GM19395 (cell line): Measurements from ENCODE around the gene MARK3.

Experiments used
- ATAC-seq: cut with Tn5 transposase; IDR thresholded peaks from one replicate; pipeline ENCODE4 v1.9.1; 2021; ENCODE audit warnings: mild to moderate bottlenecking, moderate library complexity; ENCODE audit not compliant: unreplicated experiment

MARK3 gene

DNA sequence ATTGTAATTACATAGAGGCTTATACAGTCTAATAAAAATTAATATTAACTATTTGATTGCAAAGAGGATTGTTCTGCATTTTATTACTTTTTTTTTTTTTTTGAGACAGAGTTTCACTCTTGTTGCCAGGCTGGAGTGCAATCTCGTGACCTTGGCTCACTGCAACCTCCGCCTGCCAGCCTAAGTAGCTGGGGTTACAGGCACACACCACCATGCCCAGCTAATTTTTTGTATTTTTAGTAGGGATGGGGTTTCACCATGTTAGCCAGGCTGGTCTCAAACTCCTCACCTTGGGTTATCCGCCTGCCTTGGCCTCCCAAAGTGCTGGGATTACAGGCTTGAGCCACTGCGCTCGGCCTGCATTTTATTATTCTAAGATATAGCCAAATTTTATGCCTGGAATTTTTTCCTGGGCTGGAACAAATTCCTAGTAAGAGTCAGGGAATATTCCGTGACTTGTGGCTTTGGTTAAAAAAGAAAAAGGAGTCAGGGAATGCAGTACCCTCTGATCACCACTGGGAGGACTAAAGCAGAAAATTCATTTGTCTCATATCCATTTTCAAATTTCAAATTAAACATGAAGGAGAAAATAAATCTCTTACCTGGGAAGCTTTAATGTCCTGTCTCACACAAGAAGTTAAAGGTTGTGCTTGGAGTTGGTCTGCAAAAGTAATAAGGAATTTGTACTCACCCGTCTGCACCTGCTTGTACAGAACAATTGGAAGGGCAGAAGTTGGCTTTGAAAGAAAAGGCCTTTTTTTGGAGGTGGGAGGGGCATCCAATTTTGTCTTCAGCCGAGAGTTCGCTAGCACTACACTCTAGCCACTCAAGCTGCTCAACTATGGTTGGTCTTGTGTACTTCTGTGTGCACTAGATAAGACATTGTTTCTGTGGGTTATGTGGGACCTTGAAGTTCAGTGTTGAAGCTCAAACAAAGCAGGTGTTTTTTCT, 8.7 kb downstream of the MARK3 start:
- ATAC-seq: no peak

DNA sequence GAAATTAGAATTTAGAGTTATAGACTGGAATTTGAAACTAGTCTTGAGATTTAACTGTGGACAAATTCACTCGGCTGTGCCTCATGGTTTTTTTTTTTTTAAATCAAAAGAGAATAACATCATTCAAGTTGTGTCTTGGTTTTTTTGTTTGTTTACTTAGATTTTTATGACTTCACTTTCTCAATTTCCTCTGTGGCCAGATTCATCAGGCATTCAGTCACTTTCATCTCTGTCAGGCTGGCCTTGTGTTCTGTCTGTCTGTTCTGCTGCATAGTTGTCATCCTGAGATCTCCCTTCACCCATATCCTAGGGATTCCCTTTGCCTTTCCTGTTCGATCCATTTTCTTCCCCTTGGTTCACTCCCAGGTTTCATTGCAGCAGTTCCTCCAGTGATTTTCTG, 10.0 kb downstream of the MARK3 start:
- no peak for ATAC-seq

DNA sequence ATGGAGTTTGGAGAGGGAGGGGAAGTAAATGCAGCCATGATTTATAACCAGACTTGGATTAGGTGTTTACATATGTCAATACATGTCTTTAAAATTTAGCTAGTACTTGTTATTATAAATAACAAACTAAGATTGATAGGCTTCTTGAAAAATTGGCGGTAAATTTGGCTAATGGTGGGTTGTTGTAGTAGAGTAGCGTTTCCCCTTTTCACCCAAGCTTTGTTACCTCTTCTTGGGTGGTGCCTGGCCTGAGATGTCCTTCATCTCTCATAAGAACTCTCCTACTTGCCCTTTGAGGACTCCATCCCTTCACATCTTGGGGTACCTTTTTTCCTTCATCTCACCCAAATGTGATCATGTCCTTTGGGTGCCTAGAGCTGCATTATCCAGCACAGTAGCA, 11.2 kb downstream of the MARK3 start:
- ATAC-seq: no peak

DNA sequence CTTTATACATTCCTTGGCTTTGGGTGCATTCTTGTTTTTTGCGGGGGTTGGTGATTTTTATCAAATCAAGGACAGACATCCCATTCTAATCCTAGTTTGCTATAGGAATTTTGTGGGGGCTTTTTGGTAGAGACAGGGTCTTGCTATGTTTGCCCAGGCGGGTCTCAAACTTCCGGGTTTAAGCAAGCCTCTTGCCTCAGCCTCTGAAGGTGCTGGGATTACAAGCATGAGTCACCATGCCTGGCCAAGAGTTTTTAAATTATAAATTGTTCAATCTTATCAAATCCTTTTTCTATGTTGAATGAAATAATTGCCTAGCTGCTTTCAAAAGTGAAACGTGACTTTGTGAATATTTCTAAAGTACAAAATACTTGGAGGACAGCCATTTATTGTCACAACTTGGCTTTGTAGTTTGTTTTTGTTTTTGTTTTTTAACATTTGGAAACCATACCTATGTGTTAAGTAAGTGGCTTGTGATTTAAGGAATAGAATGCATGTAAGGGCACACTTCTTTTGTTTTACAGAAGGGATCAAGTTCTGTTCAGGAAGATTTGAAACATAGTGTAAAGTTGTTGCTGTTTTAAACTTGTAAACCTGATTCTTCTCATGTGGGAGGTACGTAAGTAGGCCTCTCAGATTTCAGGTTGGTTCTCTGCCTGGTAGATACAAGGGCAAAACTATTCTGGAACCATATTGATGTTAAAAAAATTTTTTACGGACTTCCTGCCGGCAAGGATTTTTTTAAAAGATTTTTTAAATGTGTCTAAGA, 13.4 kb downstream of the MARK3 start:
- ATAC-seq: no peak

DNA sequence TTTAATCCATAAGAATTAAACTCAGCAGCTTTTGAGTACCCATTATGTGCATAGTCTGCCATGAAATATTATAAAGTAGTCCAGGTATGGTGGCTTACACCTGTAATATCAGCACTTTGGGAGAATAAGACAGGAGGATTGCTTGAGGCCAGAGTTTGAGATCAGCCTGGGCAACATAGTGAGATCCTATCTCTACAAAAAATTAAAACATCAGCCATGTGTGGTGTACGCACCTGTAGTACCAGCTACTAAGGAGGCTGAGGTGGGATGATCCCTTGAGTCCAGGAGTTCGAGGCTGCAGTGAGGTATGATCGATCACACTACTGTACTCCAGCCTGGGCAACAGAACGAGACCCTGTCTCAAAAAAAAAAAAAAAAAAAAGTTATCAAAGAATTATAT, 15.3 kb downstream of the MARK3 start:
- ATAC-seq: no peak

DNA sequence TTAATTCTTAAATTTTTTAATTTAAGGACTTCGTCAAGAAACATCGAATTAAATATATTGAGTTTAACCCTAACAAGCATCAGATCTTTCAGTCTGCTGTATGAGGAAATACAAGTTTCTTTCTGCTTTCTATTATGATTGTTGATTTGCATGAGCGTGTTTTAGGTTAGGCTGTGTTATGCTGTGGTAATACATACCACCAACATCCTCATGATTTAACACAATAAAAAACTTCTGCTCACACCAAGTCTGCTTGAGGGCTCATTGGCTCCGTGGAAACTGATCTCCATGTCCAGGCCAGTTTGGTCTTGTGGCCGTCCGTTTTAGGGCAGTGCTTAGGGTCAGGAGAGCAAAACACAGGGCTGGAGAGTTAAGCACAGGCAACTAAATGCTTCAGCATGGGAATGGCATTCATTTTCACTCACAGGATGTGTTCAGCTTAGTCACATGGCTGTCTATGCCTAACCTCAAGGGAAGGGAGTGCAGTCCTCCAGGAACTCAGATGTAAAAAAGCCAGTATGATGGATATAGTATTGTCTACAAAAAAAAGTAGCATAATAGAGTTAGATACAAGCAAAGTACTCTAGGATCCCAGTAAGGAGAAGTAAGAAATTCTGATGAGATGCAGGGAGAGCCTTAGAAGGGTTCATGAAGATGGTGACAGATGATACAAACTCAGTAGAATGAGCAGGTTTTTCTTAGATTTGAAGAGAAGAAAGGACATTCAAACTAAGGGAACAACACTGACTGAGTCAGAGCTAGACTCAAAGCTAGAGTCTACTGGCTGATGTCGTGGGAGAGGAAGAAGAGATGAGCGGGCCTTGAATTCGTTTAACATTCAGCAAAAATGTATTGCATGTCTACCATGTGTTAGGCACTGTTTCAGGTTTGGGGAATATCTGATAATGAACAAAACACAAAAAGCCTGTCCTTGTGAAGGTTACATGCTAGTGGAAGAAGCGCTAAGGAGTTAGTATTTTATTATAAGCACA, 16.3 kb downstream of the MARK3 start:
- ATAC-seq: no peak

DNA sequence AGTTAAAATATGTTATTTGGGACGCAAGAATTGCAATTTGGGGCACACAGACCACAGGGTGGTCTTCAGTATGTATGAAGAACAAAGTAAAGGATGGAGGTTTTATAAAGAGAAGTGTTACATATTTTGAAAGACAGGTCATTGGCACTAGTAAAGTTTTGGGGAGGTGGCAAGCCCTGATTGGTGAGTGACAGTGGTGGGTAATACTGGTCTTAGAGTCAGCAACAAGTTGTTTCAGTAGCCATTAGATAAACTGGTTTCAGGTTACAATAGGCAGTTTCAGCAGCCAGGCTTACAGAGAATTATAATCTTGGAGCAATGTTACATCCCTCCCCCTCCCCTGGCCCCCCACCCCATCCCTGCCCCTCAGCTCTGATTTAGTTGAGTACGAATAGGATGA, 17.5 kb downstream of the MARK3 start:
- ATAC-seq: no peak

DNA sequence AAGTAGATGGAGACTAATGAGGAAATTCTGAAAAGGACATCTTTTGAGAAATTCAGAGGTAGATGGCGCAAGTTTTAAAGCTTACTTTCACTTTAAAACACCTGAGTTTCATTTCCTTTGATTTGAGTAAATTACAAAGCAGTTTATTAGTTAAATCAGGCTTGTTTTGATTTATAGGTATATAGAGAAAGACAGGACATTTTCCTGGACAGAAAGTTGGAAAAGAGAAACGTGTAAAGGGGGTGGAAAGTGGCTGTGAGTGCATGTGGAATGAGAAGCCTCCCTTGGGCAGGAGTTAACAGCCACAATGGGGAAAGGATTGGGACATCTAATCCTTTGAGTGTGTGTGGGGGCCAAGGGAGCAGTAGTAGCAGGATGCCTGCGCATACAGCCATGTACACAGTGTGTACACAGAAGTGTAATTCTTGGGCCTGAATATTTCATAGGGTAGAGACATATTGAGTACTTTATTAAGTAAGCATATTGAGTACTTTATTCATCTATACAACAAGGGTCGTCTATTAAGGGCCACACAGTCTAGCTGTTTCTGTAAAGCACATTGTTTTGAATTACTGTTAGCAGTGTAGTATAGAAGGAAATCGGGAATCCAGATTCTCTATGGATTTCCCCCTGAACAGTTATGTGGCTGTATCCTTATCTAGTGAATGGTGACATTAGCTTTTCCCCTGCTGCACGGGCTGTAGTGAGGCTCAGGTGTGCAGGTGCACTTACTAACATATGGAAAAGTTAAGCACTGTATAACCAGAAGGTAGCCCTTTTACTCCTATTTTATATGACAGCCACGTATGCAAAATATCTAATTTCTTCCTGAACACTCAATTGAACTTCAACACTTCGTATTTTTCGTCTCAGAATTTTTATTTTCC, 19.1 kb downstream of the MARK3 start:
- no peak for ATAC-seq

DNA sequence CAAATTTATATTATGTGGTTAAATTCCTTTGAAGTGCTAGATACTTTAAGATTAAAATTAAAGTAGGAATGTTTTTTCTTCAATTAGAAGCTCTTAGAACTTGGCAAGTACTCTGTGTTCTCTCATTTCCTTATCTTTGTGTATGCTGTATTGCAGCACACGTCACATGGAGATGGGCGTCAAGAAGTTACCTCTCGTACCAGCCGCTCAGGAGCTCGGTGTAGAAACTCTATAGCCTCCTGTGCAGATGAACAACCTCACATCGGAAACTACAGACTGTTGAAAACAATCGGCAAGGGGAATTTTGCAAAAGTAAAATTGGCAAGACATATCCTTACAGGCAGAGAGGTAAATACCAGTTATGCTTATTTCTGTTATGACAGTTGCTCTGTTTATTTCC, 19.7 kb downstream of the MARK3 start:
- no peak for ATAC-seq

DNA sequence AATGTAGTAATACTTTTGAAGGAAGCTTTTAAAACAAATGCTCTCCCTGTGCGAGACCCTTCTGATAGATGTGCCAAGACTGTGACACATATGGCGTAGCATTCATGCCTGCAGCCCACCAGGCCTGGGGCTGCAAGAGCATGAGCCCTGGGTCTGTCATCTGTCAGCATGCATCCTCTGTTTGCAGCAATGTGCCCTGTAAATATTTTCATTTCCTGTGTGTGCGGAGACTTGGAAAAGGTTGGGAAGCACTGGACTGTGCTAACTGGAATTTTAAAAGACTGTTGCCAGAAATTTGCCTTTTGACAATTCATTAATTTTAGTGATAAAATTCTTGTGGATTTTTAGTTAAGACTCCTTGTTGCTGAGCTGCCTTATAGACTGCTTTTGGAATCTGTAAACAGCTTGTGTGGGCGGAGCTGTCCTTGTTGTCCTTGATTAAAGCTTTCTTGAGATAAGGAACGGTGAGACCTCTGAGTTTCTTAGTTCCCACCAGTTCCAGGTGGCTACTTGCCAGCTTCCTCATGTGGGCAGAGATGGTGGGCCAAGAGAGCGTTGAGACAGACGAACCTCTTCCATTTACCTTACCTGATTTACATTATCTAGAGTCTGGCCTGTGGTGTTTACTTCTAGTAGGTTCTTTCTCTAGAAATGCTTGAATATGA, 23.4 kb downstream of the MARK3 start:
- no peak for ATAC-seq

DNA sequence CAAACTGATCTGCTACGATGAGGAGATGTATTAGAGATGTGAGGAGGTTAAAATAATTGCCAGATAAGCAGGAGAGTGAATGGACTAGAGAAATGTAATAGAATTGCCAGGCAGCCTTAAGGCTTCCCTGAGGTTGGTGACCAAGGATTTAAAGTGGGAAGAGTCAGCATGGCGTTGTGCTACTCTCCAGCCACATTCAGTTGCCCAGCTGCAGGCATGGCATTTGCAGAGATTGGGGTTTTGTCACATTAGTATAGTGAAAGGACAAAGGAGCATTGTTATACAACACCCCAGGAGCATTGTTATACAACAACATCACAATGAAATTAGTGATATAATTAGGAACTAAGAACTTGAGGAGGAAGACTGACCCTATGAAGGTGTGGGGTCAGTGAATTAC, 31.7 kb downstream of the MARK3 start:
- ATAC-seq: no peak

DNA sequence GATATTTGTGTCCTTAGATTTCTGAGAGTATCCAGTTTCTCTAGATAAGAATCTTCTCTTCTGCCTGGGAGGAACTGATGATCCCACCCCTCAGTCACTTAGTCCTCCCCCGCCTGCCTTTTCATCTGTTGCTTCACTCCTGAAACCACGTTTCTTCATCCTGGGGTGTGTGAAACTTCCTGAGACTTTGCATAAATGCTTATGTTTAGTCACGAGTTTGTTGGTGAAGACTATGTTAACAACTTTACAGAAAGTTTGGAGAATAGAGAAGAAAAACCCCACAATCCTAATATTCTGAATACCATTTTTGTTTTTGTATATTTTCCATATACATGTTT, 33.2 kb downstream of the MARK3 start:
- no peak for ATAC-seq

DNA sequence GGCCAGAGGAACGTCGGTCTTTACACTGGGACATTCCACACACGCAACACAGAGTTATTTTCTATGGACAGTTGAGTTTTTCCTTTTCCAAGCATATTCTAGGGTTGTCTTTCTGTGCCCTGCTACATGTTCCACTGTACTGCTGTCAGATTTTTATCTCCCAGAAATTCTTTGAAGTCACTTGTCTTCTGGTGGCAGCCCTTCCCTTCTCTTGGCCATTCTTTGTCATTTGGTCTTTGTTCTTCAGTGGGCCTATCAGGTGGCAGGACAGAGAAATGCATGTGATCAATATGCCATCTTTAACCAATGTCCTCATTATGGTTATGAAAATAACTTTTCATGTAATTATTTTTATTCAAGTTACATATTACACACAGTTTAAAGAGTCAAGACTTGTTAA, 36.3 kb downstream of the MARK3 start:
- ATAC-seq: no peak

DNA sequence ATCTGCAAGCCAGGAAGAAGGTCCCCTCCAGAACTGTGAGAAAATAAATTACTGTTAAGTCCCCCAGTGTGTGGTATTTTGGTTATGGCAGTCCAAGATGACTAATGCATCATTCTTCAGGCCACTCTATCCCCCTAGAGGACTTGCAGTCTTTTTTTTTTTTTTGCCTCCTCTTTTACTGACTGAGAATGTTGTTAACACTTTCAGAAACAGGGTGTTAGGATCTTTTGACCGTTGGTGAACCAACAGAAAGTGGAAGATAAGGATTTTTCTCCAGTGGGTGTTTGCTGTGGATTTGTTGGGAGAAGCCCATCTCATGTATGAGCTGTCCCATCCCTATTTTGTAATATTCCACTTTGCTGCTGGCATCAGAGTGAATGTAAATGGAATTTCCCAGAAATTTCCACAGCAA, 37.8 kb downstream of the MARK3 start:
- no peak for ATAC-seq

DNA sequence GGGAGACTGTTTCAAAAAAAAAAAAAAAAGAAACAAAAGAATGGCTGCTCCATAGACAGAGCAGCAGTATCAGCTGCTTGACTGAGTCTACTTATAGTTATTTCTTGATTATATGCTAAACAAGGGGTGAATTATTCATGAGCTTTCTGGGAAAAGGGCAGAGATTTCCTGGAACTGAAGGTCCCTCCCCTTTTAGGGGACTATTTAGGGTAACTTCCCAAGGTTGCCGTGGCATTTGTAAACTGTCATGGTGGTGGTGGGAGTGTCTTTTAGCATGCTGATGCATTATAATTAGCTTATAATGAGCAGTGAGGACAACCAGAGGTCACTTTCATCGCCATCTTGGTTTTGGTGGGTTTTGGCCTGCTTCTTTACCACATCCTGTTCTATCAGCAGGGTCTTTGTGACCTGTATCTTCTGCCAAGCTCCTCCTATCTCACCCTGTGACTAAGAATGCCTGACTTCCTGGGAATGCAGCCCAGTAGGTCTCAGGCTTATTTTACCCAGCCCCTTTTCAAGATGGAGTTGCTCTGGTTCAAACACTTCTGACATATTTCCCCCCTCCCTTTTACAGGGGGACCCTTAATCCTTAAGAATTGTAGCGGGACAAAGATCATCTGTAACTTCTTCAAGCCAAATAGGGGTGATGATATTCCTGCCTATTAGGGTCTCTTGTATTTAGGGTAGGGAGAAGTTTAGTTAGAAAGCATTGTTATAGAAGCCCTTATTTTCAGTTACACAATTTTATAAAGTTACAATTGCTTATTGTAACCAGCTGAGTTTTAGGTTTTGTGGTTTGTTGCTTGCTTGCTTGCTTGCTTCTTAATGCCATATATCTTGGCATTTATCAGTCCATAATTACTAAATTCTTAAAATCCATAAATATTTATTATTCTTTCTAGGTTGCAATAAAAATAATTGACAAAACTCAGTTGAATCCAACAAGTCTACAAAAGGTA, 42.5 kb downstream of the MARK3 start:
- ATAC-seq: no peak

DNA sequence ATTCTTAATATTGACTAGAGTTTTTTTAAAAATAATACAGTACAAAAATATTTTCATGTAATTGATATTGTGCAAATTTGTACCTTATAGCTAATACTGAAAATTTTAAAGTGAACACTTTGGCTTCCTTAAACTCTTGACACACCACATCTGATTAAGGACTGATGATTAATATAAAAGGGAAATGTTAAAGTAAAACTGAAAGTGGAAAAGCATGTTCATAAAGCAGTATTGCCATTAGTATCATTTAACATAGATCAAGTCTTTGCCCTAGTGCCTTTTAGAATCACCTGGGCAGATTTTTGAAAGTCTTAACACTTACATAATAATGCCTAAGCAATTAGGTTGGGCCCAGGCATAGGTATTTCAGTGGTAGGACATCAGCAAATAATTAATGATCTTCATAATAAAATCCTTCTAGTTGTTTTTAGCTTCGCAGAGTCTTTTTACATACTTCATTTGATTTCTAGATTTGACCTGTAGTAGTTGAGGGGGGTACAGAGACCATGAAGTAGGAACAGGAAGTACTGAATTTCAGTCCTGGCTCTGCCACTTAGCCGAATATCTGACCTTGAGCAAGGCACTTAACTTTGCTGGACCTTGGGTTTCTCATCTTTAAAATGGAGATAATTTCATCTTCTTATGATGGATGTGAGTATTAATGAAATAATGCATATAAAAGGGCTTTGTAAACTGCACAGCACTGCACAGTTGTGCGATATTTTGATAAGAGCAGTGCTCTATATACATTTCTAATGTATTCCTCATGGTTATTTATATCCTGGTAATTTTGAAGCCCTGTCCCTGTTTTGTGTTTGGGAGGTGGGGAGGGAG, 43.7 kb downstream of the MARK3 start:
- ATAC-seq: no peak

DNA sequence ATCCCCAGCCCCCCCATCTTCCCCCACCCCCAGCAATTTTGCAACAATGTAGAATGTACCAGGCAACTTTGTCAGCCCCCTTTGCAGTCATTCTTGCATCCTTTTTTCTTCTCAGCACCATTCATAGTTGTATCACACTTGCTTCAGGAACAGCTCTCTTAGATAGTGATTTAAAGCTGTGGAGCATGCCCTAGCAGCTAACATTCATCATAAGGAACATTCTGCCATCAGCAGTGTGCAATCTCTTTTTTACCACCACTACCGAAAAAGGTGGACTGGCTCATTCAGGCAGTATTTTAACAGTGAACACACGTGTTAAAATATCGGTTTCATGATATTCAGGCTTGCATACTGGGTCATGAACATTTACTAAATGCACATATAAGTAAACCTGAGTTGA, 45.1 kb downstream of the MARK3 start:
- no peak for ATAC-seq

DNA sequence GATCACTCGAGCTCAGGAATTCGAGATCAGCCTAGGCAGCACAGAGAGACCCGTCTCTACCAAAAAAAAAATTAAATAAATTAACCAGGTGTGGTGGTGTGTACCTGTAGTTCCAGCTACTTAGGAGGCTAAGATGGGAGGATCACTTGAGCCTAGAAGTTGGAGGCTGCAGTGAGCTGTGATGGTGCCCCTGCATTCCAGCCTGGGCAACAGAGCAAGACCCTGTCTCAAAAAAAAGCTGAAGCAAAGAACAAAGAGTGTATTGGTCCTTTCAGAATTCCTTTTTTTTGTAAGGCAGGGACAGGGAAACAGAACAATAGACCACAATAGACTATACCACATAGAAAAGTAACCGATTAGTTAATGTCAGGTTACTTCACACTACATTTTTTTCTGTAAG, 47.4 kb downstream of the MARK3 start:
- no peak for ATAC-seq
